ENCODE data around the gene MAT2B.

DNA sequence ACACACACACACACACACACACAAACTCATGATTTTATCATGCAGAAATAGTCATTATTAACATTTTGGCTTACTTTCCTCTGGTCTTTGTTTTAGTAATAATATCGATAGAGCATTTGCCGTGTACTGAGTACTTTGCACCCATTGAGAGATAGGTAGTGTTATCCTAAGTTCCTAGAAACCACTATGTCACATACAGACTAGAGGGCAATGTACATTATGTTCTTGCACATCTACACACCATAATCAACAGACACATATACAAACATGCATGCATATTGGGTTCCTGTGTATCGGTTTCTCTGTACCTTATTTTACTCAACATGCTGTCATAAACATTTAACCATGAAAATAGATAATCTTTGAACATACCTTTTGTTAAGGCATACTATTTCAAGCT lies 45.7 kb downstream of the MAT2B start:
- TF ChIP-seq, protein P1, sequence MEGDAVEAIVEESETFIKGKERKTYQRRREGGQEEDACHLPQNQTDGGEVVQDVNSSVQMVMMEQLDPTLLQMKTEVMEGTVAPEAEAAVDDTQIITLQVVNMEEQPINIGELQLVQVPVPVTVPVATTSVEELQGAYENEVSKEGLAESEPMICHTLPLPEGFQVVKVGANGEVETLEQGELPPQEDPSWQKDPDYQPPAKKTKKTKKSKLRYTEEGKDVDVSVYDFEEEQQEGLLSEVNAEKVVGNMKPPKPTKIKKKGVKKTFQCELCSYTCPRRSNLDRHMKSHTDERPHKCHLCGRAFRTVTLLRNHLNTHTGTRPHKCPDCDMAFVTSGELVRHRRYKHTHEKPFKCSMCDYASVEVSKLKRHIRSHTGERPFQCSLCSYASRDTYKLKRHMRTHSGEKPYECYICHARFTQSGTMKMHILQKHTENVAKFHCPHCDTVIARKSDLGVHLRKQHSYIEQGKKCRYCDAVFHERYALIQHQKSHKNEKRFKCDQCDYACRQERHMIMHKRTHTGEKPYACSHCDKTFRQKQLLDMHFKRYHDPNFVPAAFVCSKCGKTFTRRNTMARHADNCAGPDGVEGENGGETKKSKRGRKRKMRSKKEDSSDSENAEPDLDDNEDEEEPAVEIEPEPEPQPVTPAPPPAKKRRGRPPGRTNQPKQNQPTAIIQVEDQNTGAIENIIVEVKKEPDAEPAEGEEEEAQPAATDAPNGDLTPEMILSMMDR (IDR thresholded peaks at IDR 0.05) = no peak
- TF ChIP-seq POLR2A (IDR thresholded peaks at IDR 0.05) = no peak
